ENCODE data around the gene R3HCC1L. TPM values are rescaled to one million over a fixed set of nuclear protein-coding genes. Genes with fewer than 3 reads are reported as not detected.

The R3HCC1L gene
- total RNA-seq, 2 donors from 2014 or later, result 12.3 to 14.3 TPM

DNA sequence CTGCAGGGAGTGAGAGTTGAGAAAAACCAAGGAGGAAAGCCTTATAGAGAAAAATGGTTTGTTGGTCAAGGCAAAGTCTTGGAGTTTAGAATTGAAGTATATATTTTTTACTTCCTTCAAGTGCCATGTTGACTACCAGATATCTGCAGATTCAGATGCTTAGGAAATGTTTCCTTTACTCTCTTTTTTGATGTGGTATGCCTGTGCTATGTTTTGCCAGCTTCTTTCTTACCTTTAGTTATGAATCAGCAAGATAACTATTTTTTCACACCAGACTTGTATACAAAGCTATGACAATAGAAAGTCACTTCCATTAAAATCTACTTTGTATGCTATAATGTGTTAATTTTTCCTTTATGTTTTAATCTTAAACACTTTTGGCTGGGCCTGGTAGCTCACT lies 3.6 kb downstream of the R3HCC1L start:
- no peak for DNase-seq (ENCODE audit: low spot score)
- Histone ChIP-seq H3K27ac (no peak overlapping the region), H3K9me3 (no peaks in the 10 kb centered on the region), H3K36me3 (no peaks in the 10 kb centered on the region), H3K4me3 (no peak overlapping the region), H3K4me1 (ENCODE audit: control insufficient read depth in 1 of 2, low read depth in 2 of 2) (peaks cover 10 to 16% of the 10 kb centered on the region in 2 donors), H3K27me3 (replicated peaks; ENCODE audit: insufficient read depth) (no peaks in the 10 kb centered on the region)
- TF ChIP-seq, protein P1, sequence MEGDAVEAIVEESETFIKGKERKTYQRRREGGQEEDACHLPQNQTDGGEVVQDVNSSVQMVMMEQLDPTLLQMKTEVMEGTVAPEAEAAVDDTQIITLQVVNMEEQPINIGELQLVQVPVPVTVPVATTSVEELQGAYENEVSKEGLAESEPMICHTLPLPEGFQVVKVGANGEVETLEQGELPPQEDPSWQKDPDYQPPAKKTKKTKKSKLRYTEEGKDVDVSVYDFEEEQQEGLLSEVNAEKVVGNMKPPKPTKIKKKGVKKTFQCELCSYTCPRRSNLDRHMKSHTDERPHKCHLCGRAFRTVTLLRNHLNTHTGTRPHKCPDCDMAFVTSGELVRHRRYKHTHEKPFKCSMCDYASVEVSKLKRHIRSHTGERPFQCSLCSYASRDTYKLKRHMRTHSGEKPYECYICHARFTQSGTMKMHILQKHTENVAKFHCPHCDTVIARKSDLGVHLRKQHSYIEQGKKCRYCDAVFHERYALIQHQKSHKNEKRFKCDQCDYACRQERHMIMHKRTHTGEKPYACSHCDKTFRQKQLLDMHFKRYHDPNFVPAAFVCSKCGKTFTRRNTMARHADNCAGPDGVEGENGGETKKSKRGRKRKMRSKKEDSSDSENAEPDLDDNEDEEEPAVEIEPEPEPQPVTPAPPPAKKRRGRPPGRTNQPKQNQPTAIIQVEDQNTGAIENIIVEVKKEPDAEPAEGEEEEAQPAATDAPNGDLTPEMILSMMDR (IDR thresholded peaks at IDR 0.05), result no peak
- no peak for ATAC-seq (ENCODE audit: insufficient number of reproducible peaks, low FRiP score, low read depth)

DNA sequence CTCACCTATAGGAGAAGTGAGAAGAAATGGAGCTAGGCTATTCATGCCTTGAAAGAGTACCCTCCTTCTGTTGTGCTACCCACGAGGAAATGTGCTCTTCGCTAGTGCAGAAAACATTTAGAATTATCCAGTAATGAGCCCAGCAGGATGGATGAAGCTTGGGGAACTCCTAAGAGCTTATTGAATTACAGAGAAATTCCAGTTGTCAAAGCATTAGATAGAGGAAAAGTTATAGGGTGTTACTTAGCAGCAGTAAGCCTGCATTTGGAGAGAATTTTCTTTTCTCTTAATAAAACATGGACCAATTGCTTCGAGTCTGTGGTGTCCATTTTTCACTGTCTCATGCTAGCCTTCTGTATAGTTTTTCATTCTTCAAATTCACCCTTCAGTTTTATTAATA lies 5.0 kb downstream of the R3HCC1L start:
- Histone ChIP-seq H3K27ac (no peak overlapping the region), H3K27me3 (replicated peaks; ENCODE audit: insufficient read depth) (no peaks in the 10 kb centered on the region), H3K4me1 (ENCODE audit: control insufficient read depth in 1 of 2, low read depth in 2 of 2) (peaks cover 10 to 16% of the 10 kb centered on the region in 2 donors), H3K9me3 (no peaks in the 10 kb centered on the region), H3K4me3 (no peak overlapping the region), H3K36me3 (no peaks in the 10 kb centered on the region)
- no peak for DNase-seq (ENCODE audit: low spot score)
- no peak for ATAC-seq (ENCODE audit: insufficient number of reproducible peaks, low FRiP score, low read depth)
- TF ChIP-seq, protein P1 (IDR thresholded peaks at IDR 0.05), result no peak

DNA sequence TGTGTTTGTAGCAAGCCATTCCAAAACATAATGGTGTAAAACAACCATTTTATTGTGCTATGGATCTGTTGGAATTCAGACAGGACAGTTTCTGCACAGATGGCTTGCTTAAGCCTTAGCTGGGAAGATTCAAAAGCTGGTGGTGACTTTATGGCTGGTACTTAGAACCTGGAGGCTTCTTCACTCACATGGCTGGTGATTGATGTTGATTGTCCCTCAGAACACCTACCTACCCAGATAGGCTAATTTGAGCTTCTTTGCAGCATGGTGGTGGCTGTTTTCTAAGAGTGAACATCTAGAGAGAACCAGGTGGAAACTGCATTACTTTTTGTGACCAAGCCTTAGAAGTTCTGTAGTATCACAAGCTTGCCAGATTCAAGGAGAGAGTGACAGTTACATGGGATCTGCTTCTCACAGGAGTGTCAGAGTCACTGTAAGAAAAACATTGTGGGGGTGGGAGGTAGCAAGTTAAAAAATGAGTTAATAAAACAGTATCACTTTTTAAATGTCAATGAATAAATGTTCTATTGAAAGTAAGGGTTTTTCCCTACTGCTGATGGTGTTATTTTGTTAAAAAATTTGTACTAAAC lies 7.1 kb downstream of the R3HCC1L start:
- H3K9me3 ChIP-seq, result no peaks in the 10 kb centered on the region
- TF ChIP-seq, protein P1 (IDR thresholded peaks at IDR 0.05), result no peak
- H3K4me1 ChIP-seq (ENCODE audit: control insufficient read depth in 1 of 2, low read depth in 2 of 2), result peaks cover 0 to 8% of the 10 kb centered on the region in 2 donors

DNA sequence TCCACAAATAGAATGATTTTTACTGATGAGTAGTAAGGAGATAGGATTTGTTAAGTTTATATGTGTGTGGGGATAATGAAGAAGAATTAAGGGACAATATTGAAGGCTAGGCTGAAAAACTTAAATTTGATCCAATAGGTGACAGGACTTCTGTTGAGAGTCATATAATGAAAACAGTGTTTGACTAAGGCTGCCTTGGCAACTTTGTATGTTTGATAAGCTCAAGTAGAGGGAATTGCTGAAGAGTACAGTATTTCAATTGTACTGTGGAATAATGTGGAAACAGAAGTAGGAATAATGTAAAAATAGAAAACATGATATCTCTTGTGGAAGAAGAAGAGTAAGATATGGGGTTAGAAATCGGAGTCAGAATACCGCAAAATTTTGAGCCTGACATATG lies 10.5 kb downstream of the R3HCC1L start:
- Histone ChIP-seq H3K27me3 (replicated peaks; ENCODE audit: insufficient read depth) (no peaks in the 10 kb centered on the region), H3K4me3 (no peak overlapping the region), H3K36me3 (no peaks in the 10 kb centered on the region), H3K4me1 (ENCODE audit: control insufficient read depth in 1 of 2, low read depth in 2 of 2) (no peaks in the 10 kb centered on the region), H3K27ac (no peak overlapping the region), H3K9me3 (no peaks in the 10 kb centered on the region)
- DNase-seq (ENCODE audit: low spot score) (no peak), ATAC-seq (ENCODE audit: insufficient number of reproducible peaks, low FRiP score, low read depth) (no peak)
- TF ChIP-seq, protein P1 (IDR thresholded peaks at IDR 0.05), result no peak

More for the DNA sequence above, 7.1 kb downstream of the R3HCC1L start:
- Histone ChIP-seq H3K4me3 (no peak overlapping the region), H3K36me3 (no peaks in the 10 kb centered on the region), H3K27me3 (replicated peaks; ENCODE audit: insufficient read depth) (no peaks in the 10 kb centered on the region), H3K27ac (no peak overlapping the region)
- ATAC-seq (ENCODE audit: insufficient number of reproducible peaks, low FRiP score, low read depth), result no peak
- DNase-seq (ENCODE audit: low spot score), result no peak

DNA sequence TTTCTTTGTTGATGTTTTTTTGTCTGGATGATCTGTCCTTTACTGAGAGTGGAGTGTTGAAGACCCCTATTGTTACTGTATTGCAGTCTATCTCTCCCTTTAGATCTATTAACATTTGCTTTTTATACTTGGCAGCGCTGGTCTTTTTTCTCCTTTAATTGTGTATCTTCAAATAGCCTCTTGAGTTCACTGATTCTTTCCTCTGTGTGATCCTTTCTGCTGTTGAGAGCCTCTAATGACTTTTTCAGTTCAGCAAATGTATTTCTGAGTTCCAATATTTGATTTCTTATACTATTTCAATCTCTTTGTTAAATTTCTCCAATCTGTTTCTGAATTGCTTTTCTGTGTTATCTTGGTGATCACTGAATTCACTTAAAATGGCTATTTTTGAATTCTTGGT lies 15.4 kb downstream of the R3HCC1L start:
- Histone ChIP-seq H3K4me1 (ENCODE audit: control insufficient read depth in 1 of 2, low read depth in 2 of 2) (no peaks in the 10 kb centered on the region), H3K27ac (no peak overlapping the region), H3K9me3 (no peaks in the 10 kb centered on the region), H3K36me3 (no peaks in the 10 kb centered on the region), H3K4me3 (no peak overlapping the region), H3K27me3 (replicated peaks; ENCODE audit: insufficient read depth) (no peaks in the 10 kb centered on the region)
- TF ChIP-seq, protein P1 (IDR thresholded peaks at IDR 0.05), result no peak
- ATAC-seq (ENCODE audit: insufficient number of reproducible peaks, low FRiP score, low read depth) (no peak), DNase-seq (ENCODE audit: low spot score) (no peak)

All from thoracic aorta (tissue), 2 donors.